NB4 (cell line): Measurements from ENCODE around the gene MYO1D.

Experiments
- DNase-seq: peaks from one replicate; pipeline ENCODE4 v3.0.0; 2010; ENCODE audit warnings: low read depth
- H3K4me3 ChIP-seq: one replicate; pipeline ENCODE4 v1.5.1; 2011; ENCODE audit warnings: mild to moderate bottlenecking, low read depth, low read length, moderate library complexity
- CTCF ChIP-seq: IDR thresholded peaks from one replicate; pipeline ENCODE4 v1.5.1; 2012; ENCODE audit warnings: low read depth, low read length
- MYC ChIP-seq: IDR thresholded peaks from 2 replicates; pipeline ENCODE4 v1.6.1; 2011; ENCODE audit warnings: low read depth, low read length
- POLR2A ChIP-seq: IDR thresholded peaks from 2 replicates; pipeline ENCODE4 v1.6.1; 2011; ENCODE audit warnings: mild to moderate bottlenecking; ENCODE audit not compliant: insufficient read length; ENCODE audit errors: extremely low read depth
- TF ChIP-seq, protein P1 (sequence below): IDR thresholded peaks from 2 replicates; pipeline ENCODE4 v1.6.1; 2011; ENCODE audit warnings: low read depth, low read length

MYO1D gene

GRCh38 chr17:32493571-32493970 lies 383.4 kb downstream of the MYO1D start:
- TF ChIP-seq POLR2A: no peak
- TF ChIP-seq CTCF: no peak
- no peak for TF ChIP-seq MYC
- TF ChIP-seq, protein P1, sequence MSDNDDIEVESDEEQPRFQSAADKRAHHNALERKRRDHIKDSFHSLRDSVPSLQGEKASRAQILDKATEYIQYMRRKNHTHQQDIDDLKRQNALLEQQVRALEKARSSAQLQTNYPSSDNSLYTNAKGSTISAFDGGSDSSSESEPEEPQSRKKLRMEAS: no peak
- no peak overlapping the region for H3K4me3 ChIP-seq
- DNase-seq: no peak

GRCh38 chr17:32492648-32493289 lies 384.2 kb downstream of the MYO1D start:
- TF ChIP-seq POLR2A: no peak
- TF ChIP-seq MYC: peak; percentile 39; the same call in 1 of the 2 replicates
- TF ChIP-seq, protein P1: peak; percentile 52
- H3K4me3 ChIP-seq: no peak overlapping the region
- peak; percentile 68 for DNase-seq

GRCh38 chr17:32492264-32492589 lies 384.7 kb downstream of the MYO1D start:
- DNase-seq: no peak
- no peak overlapping the region for H3K4me3 ChIP-seq
- TF ChIP-seq, protein P1: no peak
- no peak for TF ChIP-seq MYC
- no peak for TF ChIP-seq CTCF
- no peak for TF ChIP-seq POLR2A

DNA sequence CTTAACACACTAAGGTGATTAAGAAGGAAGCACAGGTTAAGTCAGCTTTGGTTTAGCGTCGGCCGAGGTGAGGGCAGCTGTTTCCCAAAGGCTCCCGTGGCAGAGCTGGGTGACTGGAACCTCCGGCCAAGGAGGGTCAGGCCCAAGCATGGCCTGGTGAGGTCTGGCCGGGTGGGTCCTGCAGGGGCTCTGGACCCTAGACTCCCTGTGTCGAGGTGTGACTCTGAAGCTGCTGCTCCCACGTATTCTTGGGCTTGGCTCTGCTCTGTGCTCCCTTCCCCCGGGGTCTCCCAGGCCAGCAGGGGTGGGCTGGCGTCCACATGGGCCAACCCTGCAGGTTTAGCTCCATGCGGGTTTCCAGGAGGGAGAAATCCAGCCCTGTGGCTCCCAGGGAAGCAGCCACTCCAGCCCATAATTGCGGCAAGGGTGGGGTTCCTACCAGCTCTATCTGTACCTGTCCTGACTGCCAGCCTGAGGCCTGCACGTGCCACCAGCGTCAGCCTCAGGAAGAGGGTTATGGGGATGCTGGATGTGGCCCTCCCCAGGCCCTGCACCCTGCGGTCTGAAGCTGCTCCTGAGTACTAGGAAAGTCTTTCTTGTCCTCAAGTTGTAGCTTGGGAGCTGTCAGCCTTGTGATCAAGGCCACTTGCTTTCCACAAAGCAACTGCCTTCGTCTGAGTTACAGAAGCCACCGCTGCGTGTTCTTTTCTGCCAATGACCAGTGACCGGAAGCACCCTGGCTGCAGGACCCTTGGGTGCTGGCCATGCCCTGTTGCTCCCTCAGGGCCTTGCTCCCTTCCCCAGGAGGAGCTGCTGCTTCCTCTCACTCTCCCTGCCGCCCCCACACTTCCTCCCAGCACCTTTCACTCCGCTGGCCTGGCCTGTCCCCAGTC lies 385.3 kb downstream of the MYO1D start:
- H3K4me3 ChIP-seq: no peak overlapping the region
- DNase-seq: peak; percentile 65
- TF ChIP-seq, protein P1: peak; percentile 26; the same call in 1 of the 2 replicates
- no peak for TF ChIP-seq MYC

- H3K4me3 ChIP-seq: no peak overlapping the region
- no peak for DNase-seq
- TF ChIP-seq, protein P1: no peak
- no peak for TF ChIP-seq MYC
- no peak for TF ChIP-seq CTCF
- TF ChIP-seq POLR2A: no peak
Measured at GRCh38 chr17:32490101-32490482, 386.8 kb downstream of the MYO1D start.

DNA sequence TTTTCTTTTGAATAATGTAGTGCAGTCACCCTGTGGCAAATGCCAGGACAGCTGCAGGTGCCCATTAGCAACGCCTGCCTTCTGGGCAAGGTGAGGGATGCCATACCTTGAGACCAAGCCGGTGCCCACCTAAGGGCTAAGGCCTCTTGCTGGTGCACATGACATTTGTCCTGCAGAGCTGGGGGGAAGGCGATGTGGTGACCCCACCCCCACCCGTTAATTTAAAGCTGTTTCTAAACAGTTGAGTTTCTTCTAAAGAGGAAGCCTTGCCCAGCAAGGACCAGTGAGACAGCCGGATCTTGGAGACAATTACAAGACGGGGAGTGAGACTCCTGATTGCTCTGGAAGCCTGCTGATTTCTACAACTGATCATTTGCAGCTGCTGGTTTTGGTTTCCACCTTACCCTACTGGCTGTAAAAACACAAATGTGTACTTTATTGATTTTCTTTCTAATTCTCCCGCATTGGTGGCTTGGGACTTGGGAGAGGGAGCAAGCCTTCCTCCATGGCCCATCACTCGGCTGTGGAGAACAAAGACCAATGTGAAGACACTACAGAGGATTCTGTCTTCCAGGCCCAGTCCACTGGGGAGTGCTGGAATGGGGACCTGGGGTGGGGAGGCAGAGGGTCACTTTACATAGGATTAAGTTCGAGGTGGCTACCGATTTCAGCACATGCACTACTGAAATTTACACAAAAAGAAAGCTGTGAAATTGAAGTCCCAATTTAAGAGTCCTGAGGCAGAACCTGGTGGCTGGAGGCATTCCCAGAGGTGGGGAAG lies 387.4 kb downstream of the MYO1D start:
- DNase-seq: no peak
- H3K4me3 ChIP-seq: no peak overlapping the region
- TF ChIP-seq MYC: no peak
- TF ChIP-seq POLR2A: no peak
- no peak for TF ChIP-seq CTCF
- TF ChIP-seq, protein P1: no peak
